ENCODE results near the gene PCBD1.

The PCBD1 gene

DNA sequence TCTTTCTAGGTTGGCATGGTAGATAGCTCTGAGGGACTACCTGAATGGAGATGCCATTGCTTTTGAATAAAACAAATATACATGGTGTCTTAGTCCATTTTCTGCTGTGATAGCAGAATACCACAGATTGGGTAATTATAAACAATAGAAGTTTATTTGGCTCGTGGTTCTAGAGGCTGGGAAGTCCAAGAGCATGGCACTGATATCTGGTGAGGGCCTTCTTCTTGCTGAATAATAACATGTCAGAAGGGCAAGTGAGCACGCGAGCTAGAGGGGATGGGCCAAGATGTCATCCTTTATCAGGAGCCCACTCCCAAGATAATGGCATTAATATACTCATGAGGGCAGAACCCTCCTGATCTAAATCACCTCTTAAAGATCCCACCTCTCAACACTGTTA, 50.7 kb downstream of the PCBD1 start:
- FAIRE-seq (no peak), DNase-seq (ENCODE audit: insufficient read length) (no peak)
- TF ChIP-seq POLR2A (IDR thresholded peaks at IDR 0.05; ENCODE audit: low read depth, low read length) (no peak), TAF1 (IDR thresholded peaks at IDR 0.05; ENCODE audit: borderline replicate concordance, low read depth, low read length) (no peak), POLR2AphosphoS5 (IDR thresholded peaks at IDR 0.05; ENCODE audit: low read depth, low read length) (no peak)

DNA sequence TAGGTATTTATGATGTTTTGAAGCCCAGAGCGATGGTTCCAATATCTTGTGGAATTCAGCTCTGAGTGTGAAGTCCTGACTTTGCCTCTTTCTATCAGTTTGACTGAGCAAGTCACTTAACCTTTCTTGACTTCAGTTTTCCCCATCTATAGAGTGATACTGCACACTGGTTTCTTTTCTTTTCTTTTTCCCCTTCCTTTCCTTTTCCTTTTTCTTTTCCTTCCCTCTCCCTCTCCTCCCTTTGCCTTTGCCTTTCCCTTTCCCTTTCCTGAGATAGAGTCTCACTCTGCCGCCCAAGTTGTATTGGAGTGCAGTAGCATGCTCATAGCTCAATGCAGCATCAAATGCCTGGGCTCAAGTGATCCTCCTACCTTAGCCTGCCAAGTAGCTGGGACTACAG, 52.0 kb downstream of the PCBD1 start:
- no peak for TF ChIP-seq TAF1 (IDR thresholded peaks at IDR 0.05; ENCODE audit: borderline replicate concordance, low read depth, low read length)
- no peak for TF ChIP-seq POLR2AphosphoS5 (IDR thresholded peaks at IDR 0.05; ENCODE audit: low read depth, low read length)
- no peak for TF ChIP-seq POLR2A (IDR thresholded peaks at IDR 0.05; ENCODE audit: low read depth, low read length)
- FAIRE-seq (no peak), DNase-seq (ENCODE audit: insufficient read length) (no peak)

DNA sequence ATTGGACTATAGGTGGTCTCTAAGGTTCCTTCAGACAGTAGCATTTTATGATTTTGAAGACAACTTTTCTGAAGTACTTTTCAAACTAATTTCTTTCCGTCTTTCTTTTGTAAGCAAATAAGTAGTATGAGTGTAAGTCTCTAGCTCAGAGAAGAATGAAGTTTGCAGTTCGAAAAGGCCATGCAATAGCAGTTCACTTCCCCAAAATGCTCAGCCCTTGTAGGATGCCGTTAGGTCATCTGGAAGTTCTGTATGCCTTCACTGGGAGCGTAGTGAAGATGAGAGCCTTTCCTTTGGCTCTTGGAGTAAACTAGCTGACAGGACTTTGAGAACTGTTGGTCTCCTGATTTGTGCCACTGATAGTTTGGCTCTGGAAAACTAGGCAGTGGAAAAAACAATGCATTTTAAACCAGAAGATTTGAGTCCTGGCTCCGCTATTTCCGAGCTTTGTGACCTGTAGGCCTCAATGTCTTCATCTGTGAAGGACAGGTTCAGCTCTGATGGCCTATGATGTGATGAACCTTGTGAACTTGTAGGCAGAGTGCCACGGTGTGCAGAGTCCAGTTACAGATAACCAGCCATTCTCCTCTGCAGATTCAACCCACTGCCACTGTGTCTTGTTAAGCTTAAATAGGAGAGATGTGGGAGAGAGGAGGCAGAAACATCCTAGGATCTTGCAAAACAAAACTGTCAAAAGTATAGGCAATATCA, 53.8 kb downstream of the PCBD1 start:
- no peak for FAIRE-seq
- TF ChIP-seq POLR2AphosphoS5 (IDR thresholded peaks at IDR 0.05; ENCODE audit: low read depth, low read length) = no peak
- TF ChIP-seq POLR2A (IDR thresholded peaks at IDR 0.05; ENCODE audit: low read depth, low read length) = no peak
- TF ChIP-seq TAF1 (IDR thresholded peaks at IDR 0.05; ENCODE audit: borderline replicate concordance, low read depth, low read length) = no peak
- DNase-seq (ENCODE audit: insufficient read length) = no peak

DNA sequence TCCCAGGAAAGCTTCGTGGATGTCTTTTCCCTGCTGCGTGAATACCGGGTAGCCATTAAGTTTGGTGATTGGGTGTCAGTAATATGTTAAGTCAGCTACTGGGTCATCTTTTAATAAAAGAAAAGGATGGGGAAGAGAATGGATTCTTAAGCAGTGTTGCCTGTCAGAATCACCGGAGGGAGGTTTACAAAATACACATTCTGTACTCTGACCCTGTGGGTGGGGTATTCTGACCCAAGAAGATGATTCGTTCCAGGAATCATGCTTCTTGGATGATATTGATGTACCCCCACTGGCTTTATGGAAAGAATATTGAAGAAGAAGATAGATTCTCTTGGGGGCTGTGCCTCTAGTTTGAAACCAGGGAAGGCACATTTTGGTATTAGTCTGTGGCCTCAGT, 54.3 kb downstream of the PCBD1 start:
- DNase-seq (ENCODE audit: insufficient read length) = no peak
- TF ChIP-seq POLR2A (IDR thresholded peaks at IDR 0.05; ENCODE audit: low read depth, low read length) = no peak
- no peak for TF ChIP-seq POLR2AphosphoS5 (IDR thresholded peaks at IDR 0.05; ENCODE audit: low read depth, low read length)
- TF ChIP-seq TAF1 (IDR thresholded peaks at IDR 0.05; ENCODE audit: borderline replicate concordance, low read depth, low read length) = no peak
- no peak for FAIRE-seq

DNA sequence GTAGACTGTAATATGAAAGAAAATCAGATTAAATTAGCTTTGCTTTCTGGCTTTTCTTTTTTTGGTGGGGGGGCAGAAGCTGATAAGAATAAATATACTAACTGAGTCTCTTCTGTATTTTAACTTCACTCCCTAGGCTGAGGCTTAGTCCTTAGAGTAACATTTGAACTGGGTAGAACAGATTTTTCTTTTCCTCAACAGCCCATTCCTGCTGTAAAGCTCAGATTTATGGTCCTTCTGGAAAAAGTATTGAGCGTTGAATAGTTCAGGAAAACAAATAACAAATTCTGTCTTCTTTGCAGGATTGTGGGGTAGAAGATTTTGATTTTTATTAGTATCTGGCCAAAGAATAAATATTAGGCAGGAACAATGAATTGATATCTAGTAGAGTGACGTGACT, 54.8 kb downstream of the PCBD1 start:
- DNase-seq (ENCODE audit: insufficient read length) (no peak), FAIRE-seq (no peak)
- TF ChIP-seq POLR2A (IDR thresholded peaks at IDR 0.05; ENCODE audit: low read depth, low read length) = no peak
- TF ChIP-seq POLR2AphosphoS5 (IDR thresholded peaks at IDR 0.05; ENCODE audit: low read depth, low read length) = no peak
- no peak for TF ChIP-seq TAF1 (IDR thresholded peaks at IDR 0.05; ENCODE audit: borderline replicate concordance, low read depth, low read length)
